Hematopoietic multipotent progenitor cell treated with erythropoietin and hydrocortisone succinate and interleukin-3 and kit ligand, for 4 days (in vitro differentiated cells): Measurements from ENCODE around the gene DMRTA1.
"Not testable (repeated sequence)": the region's sequence is repeated elsewhere in the genome, so short reads cannot be mapped to it uniquely, and the experiment has no call there.

Experiments used
- DNase-seq: peaks from one replicate; pipeline ENCODE4 v3.0.0-alpha.2; 2015

The DMRTA1 gene, protein sequence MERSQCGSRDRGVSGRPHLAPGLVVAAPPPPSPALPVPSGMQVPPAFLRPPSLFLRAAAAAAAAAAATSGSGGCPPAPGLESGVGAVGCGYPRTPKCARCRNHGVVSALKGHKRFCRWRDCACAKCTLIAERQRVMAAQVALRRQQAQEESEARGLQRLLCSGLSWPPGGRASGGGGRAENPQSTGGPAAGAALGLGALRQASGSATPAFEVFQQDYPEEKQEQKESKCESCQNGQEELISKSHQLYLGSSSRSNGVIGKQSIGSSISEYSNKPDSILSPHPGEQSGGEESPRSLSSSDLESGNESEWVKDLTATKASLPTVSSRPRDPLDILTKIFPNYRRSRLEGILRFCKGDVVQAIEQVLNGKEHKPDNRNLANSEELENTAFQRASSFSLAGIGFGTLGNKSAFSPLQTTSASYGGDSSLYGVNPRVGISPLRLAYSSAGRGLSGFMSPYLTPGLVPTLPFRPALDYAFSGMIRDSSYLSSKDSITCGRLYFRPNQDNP

DNA sequence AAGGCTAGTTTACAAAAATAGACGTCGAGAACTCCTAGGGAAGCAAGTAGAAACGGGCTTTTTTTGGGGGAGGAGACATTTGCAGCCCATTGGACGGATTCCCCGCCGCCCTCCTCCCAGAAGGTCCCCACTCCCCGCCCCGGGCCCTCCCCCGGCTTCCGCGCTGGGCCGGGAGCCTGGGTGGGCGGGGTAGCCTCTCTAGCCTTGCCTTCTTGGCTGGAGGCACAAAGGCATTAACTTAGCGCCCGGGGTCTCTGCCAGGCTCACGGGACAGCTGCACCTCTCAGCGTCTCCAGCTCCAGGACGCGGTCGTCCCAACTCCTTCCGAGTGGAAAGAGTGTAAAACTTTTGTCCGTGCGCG, at the start of gene DMRTA1:
DMRTA1 (plus strand) TSS at position 236 of the 361 bp plus-strand sequence. CDS start 242 bp downstream, outside the sequence.
- DNase-seq: peak; percentile 63

DNA sequence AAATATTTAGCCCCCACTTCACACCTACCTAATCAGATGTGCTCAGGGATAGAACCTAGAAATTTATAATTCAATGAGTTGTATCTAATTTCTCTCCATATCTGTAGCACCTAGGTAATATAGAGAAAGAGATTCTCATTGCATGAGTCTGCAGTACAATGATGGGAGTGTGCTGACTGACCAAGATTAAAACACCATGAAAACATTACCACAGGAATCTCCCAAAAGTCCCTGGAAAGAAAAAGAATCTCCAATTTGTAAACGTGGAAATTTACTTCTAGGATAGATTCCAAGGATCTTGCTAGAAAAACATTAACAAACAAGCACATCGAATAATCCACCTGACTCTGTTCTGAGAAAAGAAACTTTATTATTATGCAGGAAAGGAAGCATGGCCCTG, 45.0 kb upstream of the DMRTA1 start:
- no peak for DNase-seq

- no peak for DNase-seq
Observed at GRCh38 chr9:22405869-22406659, 40.6 kb upstream of the DMRTA1 start.

DNA sequence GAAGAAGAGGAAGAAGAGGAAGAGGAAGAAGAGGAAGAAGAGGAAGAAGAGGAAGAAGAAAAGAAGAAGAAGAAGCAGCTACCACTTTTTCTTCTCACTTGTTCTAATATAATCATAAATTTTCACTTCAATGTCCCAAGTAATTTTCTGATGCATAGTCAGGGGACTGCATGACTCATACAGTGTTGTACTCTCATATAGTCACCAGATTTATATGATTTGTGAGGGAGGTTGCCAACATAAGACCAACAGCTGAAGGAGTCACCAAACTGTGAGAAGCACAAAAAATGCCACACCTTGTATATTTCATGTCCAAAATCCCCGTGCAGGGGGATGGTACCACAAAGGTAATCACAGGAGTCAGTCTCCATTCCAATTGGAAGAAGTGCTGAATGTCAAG, 32.7 kb upstream of the DMRTA1 start:
- DNase-seq: no peak

DNA sequence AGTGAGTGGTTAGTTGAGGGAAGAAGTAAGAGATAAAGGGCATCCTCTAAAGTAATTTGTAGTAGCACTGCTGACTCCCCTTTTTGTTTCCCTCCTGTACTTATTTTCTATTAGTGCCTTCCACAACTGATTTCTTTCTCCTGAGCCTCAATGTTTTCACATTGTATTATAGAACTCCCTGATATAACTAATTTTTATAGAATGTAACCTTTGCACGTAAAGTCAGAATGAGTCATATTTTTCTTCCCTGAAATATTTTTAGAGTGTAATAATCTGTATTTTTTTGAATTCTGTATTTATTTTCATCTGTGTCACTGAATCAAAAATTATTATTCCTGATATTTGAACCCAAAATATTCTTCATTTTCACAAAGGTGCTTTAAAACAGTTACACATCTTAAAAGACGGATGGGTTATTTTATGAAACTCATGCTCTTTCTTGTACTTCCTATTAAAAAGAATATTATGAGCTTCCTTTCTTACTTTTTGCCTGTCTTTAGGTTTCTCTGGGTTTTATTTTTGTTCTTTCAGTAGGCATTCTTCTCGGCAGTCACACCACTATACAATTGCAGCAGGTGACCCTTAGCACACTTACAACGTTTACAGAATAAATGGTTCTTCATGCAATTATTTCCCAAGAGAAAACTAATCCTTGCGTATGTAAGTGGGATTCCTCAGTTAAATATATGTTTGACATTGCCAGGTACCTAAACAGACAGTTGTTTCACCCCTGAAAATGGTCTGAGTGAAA, 30.5 kb upstream of the DMRTA1 start:
- DNase-seq: no peak

DNA sequence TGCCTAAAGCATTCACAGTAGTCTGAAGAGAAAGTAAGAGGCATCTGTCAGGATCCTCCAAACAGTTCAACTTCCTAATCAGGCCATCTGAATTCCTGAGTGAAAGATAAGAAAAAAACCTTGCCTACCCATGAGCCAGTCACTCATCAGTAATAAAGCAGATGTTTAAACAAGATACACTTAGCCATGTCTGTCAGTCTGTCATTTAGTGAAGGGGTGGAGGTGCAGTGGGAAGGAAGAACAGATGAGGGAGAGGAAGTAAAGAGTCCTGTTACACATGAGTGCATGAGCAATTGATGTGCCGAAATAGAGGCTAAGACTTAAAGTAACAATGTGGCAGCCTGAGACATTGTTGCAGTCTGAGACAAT, 29.9 kb upstream of the DMRTA1 start:
- DNase-seq: peak; percentile 24

- DNase-seq: no peak
Observed at GRCh38 chr9:22423566-22423965, 23.1 kb upstream of the DMRTA1 start.

DNA sequence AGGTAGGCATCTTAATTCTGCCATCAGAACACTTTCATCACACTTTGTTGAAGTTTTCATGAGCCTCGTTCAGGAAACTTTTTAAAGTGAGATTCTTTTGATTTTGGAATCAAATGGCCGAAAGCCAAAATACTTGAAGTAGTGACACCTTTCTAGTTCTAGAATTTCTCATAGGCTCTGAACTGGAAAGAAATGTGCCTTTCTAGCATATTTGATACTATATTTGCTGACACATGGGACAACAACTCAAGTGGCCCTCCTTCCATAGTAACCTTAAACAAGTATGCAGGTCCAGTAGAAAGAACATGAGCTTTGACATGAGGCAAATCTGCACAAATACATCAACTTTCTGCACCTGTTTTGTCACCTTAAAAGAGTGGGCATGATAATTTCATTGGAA, 22.0 kb upstream of the DMRTA1 start:
- DNase-seq: no peak

DNA sequence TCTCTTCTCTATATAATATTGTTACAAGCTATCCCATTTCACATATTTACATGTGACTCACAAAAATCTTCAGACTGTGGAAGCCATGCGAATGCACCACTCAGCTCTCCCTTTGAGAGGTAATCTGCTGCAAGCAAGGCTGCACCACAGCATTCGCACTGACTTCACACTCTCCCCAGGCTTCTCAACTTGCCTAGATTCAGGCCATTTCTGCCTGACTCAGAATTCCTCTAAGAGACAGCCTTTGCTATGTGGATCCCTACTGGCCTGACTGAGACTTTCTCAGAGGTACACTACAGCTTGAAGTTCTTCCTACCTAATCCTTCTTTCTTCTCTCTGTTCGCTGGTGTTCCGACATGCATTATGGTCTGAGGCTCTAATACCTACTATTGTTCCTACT, 21.1 kb upstream of the DMRTA1 start:
- DNase-seq: no peak

- DNase-seq: no peak
Observed at GRCh38 chr9:22427226-22427880, 19.3 kb upstream of the DMRTA1 start.

DNA sequence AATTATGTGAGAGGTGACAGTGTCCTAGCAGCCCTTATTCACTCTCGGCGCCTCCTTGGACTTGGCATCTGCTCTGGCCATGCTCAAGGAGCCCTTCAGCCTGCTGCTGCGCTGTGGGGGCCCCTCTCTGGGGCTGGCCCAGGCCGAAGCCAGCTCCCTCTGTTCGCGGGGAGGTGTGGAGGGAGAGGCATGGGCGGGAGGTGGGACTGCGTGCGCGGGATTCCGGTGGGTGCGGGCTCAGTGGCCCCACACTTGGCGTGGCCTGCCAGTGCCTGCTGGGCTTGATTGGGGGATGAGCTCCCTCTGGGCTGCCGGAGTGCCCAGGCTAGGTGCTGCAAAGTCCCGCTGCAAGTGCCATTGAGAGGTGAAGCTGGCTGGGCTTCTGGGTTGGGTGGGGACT, 12.9 kb upstream of the DMRTA1 start:
- DNase-seq: no peak

DNA sequence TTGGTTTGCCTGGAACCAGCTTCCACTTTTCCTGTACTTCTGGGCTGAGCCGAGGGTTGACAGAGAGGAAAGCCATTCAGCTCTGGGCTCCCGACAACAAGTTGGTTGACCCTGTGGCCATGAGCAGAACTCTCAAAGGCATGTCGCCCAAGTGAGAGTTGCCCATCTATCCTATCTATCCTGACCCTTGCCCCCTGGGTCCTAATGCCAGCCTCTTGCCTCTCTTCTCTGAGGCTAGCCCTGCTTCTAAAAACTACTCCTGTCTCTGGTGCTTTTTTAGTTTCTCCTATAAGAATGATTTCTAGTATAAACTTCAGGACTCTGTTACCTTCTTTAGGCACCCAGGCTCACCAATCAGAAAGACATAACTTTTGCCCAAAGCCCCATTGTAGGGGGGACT, 11.4 kb upstream of the DMRTA1 start:
- not testable (repeated sequence) for DNase-seq

DNA sequence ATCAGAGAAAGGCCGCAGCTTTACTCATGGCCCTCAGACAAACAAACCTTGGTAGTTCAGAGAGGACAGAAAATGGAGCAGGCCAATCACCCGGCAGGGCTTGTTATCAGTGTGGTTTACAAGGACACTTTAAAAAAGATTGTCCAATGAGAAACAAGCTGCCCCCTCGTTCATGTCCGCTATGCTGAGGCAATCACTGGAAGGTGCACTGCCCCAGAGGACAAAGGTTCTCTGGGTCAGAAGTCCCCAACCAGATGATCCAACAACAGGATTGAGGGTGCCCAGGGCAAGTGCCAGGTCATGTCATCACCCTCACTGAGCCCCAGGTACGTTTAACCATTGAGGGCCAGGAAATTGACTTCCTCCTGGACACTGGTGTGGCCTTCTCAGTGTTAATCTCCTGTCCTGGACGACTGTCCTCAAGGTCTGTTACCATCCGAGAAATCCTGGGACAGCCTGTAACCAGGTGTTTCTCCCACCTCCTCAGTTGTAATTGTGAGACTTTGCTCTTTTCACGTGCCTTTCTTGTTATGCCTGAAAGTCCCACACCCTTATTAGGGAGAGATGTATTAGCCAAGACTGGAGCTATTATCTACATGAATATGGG, 9.1 kb upstream of the DMRTA1 start:
- DNase-seq: not testable (repeated sequence)

GRCh38 chr9:22440841-22441240, 5.8 kb upstream of the DMRTA1 start:
- DNase-seq: no peak

DNA sequence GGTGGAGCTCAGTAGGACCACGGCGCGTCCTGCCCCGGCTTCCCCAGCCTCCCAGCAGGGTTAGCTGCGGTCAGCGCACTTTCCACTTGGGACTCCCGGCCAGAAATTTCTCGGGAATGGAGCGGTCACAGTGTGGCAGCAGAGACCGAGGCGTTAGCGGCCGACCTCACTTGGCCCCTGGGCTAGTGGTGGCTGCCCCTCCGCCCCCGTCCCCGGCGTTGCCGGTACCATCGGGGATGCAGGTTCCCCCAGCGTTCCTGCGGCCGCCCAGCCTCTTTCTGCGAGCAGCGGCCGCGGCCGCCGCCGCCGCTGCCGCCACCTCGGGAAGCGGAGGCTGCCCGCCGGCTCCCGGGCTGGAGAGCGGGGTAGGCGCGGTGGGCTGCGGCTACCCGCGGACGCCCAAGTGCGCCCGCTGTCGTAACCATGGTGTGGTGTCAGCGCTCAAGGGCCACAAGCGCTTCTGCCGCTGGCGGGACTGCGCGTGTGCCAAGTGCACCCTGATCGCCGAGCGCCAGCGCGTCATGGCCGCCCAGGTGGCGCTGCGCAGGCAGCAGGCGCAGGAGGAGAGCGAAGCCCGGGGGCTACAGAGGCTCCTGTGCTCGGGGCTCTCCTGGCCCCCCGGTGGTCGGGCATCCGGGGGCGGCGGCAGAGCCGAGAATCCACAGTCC, 460 bp downstream of the DMRTA1 start:
- peak; percentile 66 for DNase-seq

DNA sequence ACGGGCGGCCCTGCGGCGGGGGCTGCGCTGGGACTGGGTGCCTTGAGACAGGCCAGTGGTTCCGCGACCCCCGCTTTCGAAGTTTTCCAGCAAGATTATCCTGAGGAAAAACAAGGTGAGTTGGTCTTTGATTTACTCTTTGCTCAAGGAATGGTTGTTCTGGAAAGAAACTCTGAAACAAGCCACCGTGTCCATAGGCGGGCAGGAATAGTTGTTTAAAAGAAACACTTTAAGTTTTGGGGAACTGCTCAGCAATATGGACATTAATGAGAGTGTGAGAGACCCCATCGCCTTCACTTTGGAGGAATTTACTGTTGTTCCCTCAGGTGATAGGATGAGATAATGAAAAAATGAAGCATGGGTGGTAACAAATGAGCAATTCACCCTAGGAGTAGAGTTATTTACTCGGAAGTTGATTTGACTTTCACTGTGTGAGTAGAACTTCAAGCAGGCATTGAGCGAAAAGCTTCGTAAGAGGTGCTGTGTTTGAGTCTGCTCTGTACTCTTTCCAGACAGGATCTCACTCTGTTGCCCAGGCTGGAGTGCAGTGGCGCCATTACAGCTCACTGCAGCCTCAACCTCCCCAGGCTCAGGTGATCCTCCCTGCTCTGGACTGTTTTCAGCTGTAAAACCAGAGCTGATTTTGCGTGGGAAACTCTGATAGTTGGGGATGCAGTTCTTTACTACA, 1.1 kb downstream of the DMRTA1 start:
- no peak for DNase-seq

- no peak for DNase-seq
Observed at GRCh38 chr9:22449719-22450118, 3.1 kb downstream of the DMRTA1 start.

DNA sequence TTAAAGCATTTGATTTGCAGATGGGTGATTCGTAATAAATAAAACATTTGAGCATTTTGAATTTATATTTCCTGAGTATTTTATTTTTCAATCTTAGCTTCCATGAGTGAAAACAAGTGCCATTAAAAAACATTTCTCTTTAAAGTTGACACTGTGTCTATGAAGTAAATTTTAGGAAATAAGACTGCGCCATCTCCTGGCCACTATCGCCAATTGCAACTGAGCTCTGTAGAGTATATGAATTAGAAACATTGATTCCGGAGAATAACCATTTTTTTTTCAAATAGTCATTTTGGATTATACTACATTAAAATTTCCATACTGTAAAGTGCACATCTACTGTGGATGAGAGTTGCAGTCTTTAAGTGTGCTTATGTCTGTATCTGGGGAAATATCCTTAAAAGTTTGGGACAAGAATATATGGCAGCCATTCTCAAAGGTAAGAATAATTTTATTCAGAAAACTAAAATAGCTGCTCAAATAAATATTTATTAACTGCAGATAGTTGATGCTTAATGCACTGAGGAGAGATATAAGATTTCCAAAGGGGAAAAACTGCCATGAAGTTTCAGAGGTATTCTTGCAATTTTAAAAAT, 5.9 kb downstream of the DMRTA1 start:
- peak; percentile 69 for DNase-seq

DNA sequence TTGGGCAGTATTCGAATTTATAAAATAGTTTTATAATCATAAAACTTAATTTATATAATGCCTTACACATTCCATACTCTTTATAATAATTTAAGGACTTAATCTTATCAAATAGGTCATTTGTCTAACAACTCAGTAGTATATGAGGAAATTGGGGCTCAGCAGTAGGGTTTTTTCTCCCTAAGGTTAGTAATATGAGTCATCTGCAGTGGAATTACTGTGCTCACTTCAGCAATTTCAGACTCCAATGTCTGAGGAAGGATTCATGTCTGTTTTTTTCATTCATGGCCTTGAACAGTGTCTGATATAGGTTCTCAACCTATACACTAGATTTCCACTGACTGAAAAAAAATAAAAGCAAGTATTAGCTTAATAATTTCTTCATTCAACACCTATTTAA, 7.4 kb downstream of the DMRTA1 start:
- DNase-seq: no peak

DNA sequence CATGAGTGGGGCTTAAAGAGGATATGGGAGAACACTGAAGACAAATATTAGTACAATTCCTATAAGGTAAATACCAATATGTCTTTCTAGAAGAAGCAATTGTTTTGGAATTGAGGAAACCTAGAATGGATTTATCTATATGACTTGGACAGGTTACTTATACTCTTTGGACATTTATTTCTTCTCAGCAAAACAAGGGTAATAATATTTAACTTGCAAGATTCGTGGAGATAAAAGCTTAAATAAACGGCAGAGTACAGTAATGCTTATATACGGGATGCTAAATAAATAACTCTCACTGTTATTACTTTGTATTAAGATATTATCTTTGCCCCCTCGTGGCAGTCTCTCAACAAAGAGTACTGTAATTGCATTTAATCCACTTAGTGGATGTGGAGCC, 8.6 kb downstream of the DMRTA1 start:
- no peak for DNase-seq

DNA sequence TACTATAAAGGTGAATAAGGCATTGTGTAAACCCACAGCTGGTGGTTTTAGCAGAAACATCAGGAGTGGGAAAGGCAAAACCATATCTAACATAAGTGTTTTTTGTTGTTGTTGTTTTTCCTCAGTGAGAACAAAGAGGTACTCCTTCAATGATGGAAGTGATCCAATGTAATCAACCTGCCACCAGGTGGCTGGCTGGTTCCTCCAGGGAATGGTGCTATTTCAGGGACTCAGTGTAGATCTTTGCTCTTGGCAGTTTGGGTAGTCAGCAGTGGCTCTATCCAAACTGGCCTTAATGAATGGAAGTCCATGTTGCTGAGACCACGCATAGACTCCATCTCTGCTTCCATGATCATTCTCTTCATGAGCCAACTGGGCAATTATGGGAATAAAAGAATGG, 10.8 kb downstream of the DMRTA1 start:
- DNase-seq: no peak
